Neural crest cell (in vitro differentiated cells): ENCODE measurements around the gene DAB2IP. TPM values are rescaled to one million over a fixed set of nuclear protein-coding genes. Genes with fewer than 3 reads are reported as not detected.
A peak's percentile ranks its signal among the peaks of the same experiment; 100 is the strongest.

Experiments
- DNase-seq: peaks from one replicate; pipeline ENCODE4 v3.0.0; 2021; ENCODE audit warnings: low read depth, mixed read lengths, low spot score
- H3K27ac Mint-ChIP-seq: one replicate; pipeline ENCODE4 v1.8.0; 2021; ENCODE audit warnings: mild to moderate bottlenecking, mixed read lengths; ENCODE audit not compliant: unreplicated experiment
- H3K27me3 Mint-ChIP-seq: 2 replicates; pipeline ENCODE4 v1.8.0; 2021; ENCODE audit warnings: low read depth, mild to moderate bottlenecking, mixed read lengths
- H3K36me3 Mint-ChIP-seq: 2 replicates; pipeline ENCODE4 v1.8.0; 2021; ENCODE audit warnings: low read depth, mild to moderate bottlenecking, mixed read lengths
- H3K4me1 Mint-ChIP-seq: 2 replicates; pipeline ENCODE4 v1.8.0; 2021; ENCODE audit warnings: mixed read lengths
- H3K4me3 Mint-ChIP-seq: one replicate; pipeline ENCODE4 v1.8.0; 2021; ENCODE audit warnings: mild to moderate bottlenecking, mixed read lengths
- H3K9me3 Mint-ChIP-seq: 2 replicates; pipeline ENCODE4 v1.8.0; 2021; ENCODE audit warnings: mixed read lengths
- CTCF ChIP-seq: fragments of 200-600 bp; sonication (generic); conservative IDR thresholded peaks from 2 replicates; pipeline ENCODE4 v1.5.0; 2021; ENCODE audit warnings: antibody characterized with exemption, mild to moderate bottlenecking
- total RNA-seq: library from RNA; stranded (reverse); gene quantifications from 2 replicates; pipeline ENCODE4 v1.2.1, GENCODE V29; 2021

Gene DAB2IP
- total RNA-seq, 1 donor from 2014 or later = 48.3 TPM

GRCh38 chr9:121631115-121631514, 20.3 kb upstream of the DAB2IP start:
- H3K27ac Mint-ChIP-seq = peak overlapping the region; percentile 79

GRCh38 chr9:121631978-121632418, 19.4 kb upstream of the DAB2IP start:
- H3K4me1 Mint-ChIP-seq = peaks cover 65% of the 10 kb centered on the region

More at GRCh38 chr9:121631115-121631514, 20.3 kb upstream of the DAB2IP start:
- DNase-seq = no peak
- no peak overlapping the region for H3K4me3 Mint-ChIP-seq
- H3K4me1 Mint-ChIP-seq = peaks cover 60% of the 10 kb centered on the region
- no peaks in the 10 kb centered on the region for H3K36me3 Mint-ChIP-seq
- peaks cover 5% of the 10 kb centered on the region for H3K27me3 Mint-ChIP-seq
- no peak for TF ChIP-seq CTCF
- no peaks in the 10 kb centered on the region for H3K9me3 Mint-ChIP-seq

GRCh38 chr9:121633119-121633714, 18.2 kb upstream of the DAB2IP start:
- H3K27me3 Mint-ChIP-seq = peaks cover 6% of the 10 kb centered on the region
- H3K36me3 Mint-ChIP-seq = no peaks in the 10 kb centered on the region
- no peaks in the 10 kb centered on the region for H3K9me3 Mint-ChIP-seq
- H3K27ac Mint-ChIP-seq = no peak overlapping the region
- no peak for TF ChIP-seq CTCF
- H3K4me1 Mint-ChIP-seq = peaks cover 67% of the 10 kb centered on the region
- H3K4me3 Mint-ChIP-seq = peak overlapping the region; percentile 28
- DNase-seq = no peak

More at GRCh38 chr9:121631978-121632418, 19.4 kb upstream of the DAB2IP start:
- no peak overlapping the region for H3K27ac Mint-ChIP-seq
- TF ChIP-seq CTCF = no peak
- no peaks in the 10 kb centered on the region for H3K9me3 Mint-ChIP-seq
- no peak for DNase-seq
- H3K36me3 Mint-ChIP-seq = no peaks in the 10 kb centered on the region
- no peak overlapping the region for H3K4me3 Mint-ChIP-seq
- H3K27me3 Mint-ChIP-seq = peaks cover 5% of the 10 kb centered on the region

GRCh38 chr9:121633736-121634135, 17.7 kb upstream of the DAB2IP start:
- H3K9me3 Mint-ChIP-seq = no peaks in the 10 kb centered on the region
- no peak for TF ChIP-seq CTCF
- H3K27me3 Mint-ChIP-seq = peaks cover 8% of the 10 kb centered on the region
- H3K4me1 Mint-ChIP-seq = peaks cover 72% of the 10 kb centered on the region
- peak overlapping the region; percentile 31 for H3K4me3 Mint-ChIP-seq
- H3K36me3 Mint-ChIP-seq = no peaks in the 10 kb centered on the region
- no peak for DNase-seq
- H3K27ac Mint-ChIP-seq = peak overlapping the region; percentile 83

- TF ChIP-seq CTCF = peak; percentile 61
- Mint-ChIP-seq H3K9me3 (no peaks in the 10 kb centered on the region), H3K27me3 (peaks cover 8% of the 10 kb centered on the region), H3K36me3 (no peaks in the 10 kb centered on the region), H3K27ac (peak overlapping the region; percentile 57), H3K4me1 (peaks cover 81% of the 10 kb centered on the region), H3K4me3 (peak overlapping the region; percentile 17)
- peak; percentile 50 for DNase-seq
These were observed 16.8 kb upstream of the DAB2IP start for GRCh38 chr9:121634329-121635261.
